HepG2 (cell line): Measurements from ENCODE around the gene KTN1. TPM values are rescaled to one million over a fixed set of nuclear protein-coding genes. Genes with fewer than 3 reads are reported as not detected.

Experiments used
- ATAC-seq: fragments of 200-7000 bp; cut with Tn5 transposase; 3 replicates; pipeline ENCODE4 v1.9.1; 2020; ENCODE audit warnings: mild to moderate bottlenecking, moderate library complexity
- BruUV-seq: library from RNA; stranded (reverse); fragments of 400-500 nt; replicated peaks from 2 replicates; lab custom pipeline; 2021; lab: Mats Ljungman, UMichigan
- CTCF ChIA-PET: fragments of 300-600 bp; formaldehyde crosslinking; extraction: SDS; loops from one replicate; lab custom pipeline; 2021; ENCODE audit warnings: low total read pairs, inconsistent platforms, low intra/inter-chr PET ratio; lab: Yijun Ruan, JAX
- POLR2A ChIA-PET: fragments of 350-600 bp; sonication (Branson Sonifier 250); formaldehyde crosslinking; loops from one replicate; lab custom pipeline; 2020; ENCODE audit warnings: antibody characterized with exemption, inconsistent platforms; lab: Yijun Ruan, JAX
- DNase-seq: peaks from one replicate; pipeline ENCODE4 v3.0.0-alpha.2; 2015; ENCODE audit warnings: low spot score
- FAIRE-seq: peaks from 3 replicates; lab custom pipeline; 2011; peaks lifted over from hg19 to GRCh38; lab: Jason Lieb, UNC
- H2AFZ ChIP-seq: one replicate; pipeline ENCODE4 v1.6.1; 2011; ENCODE audit warnings: low read length, inconsistent platforms
- H3K27ac ChIP-seq: fragments of 300-600 bp; 3 replicates; pipeline ENCODE4 v1.8.0; 2011; ENCODE audit warnings: mixed run types, mild to moderate bottlenecking, mixed read lengths, low read length, inconsistent platforms; ENCODE audit not compliant: insufficient read depth; ENCODE audit errors: extremely low read length
- H3K27me3 ChIP-seq, 2 experiments: fragments of 200-600 bp in 1 of 2; 2 replicates in 1 of 2; 3 replicates in 1 of 2; pipeline versions ENCODE4 v1.6.0 to v1.8.0; 2011; ENCODE audit warnings: low read length in 2 of 2, mild to moderate bottlenecking in 2 of 2, moderate library complexity in 2 of 2, inconsistent platforms in 1 of 2; ENCODE audit not compliant: insufficient read depth in 2 of 2, control insufficient read depth in 1 of 2
- H3K36me3 ChIP-seq, 2 experiments: fragments of 200-600 bp in 1 of 2; replicated peaks in 1 of 2; 2 replicates in 1 of 2; 3 replicates in 1 of 2; pipeline versions ENCODE4 v1.5.1 to v1.8.0; 2011; ENCODE audit warnings: low read length in 2 of 2, inconsistent platforms in 1 of 2; ENCODE audit not compliant: insufficient read depth in 2 of 2, control insufficient read depth in 1 of 2
- H3K4me1 ChIP-seq: 2 replicates; pipeline ENCODE4 v1.5.1; 2012; ENCODE audit warnings: low read length, inconsistent platforms; ENCODE audit not compliant: insufficient read depth
- H3K4me2 ChIP-seq: 2 replicates; pipeline ENCODE4 v1.6.0; 2011; ENCODE audit warnings: low read depth, low read length, inconsistent platforms
- H3K4me3 ChIP-seq, 3 experiments: fragments of 200-600 bp in 1 of 3; sonication (generic), shearing (Covaris generic) in 1 of 3; replicated peaks in 1 of 3; 2 replicates each; pipeline ENCODE4 v1.5.1; 2011 to 2016; ENCODE audit warnings: low read length in 3 of 3, inconsistent platforms in 2 of 3, low read depth in 2 of 3, mild to moderate bottlenecking in 2 of 3, control low read depth in 1 of 3, mixed read lengths in 1 of 3; ENCODE audit not compliant: insufficient read depth in 1 of 3
- H3K79me2 ChIP-seq: one replicate; pipeline ENCODE4 v1.6.1; 2011; ENCODE audit warnings: low read length, inconsistent platforms; ENCODE audit not compliant: insufficient read depth
- H3K9ac ChIP-seq: 2 replicates; pipeline ENCODE4 v1.6.0; 2011; ENCODE audit warnings: mild to moderate bottlenecking, low read depth, low read length, inconsistent platforms; ENCODE audit not compliant: insufficient read depth
- H3K9me3 ChIP-seq: 2 replicates; pipeline ENCODE4 v1.5.1; 2012; ENCODE audit warnings: mild to moderate bottlenecking, low read length
- H4K20me1 ChIP-seq: 2 replicates; pipeline ENCODE4 v1.6.0; 2011; ENCODE audit warnings: inconsistent platforms, mild to moderate bottlenecking, low read length, moderate library complexity; ENCODE audit not compliant: insufficient read depth
- AHR ChIP-seq: IDR thresholded peaks from 2 replicates; pipeline ENCODE4 v1.6.1; 2018; ENCODE audit warnings: missing genetic modification reagents, missing compliant biosample characterization
- CENPX ChIP-seq: sonication (generic); formaldehyde crosslinking; IDR thresholded peaks from 2 replicates; pipeline ENCODE4 v1.9.0; 2021; ENCODE audit warnings: mild to moderate bottlenecking, missing genetic modification reagents, moderate library complexity
- FOXA3 ChIP-seq: IDR thresholded peaks from 2 replicates; pipeline ENCODE4 v1.6.1; 2016; ENCODE audit warnings: missing genetic modification reagents, missing compliant biosample characterization
- GABPA ChIP-seq, 2 experiments: IDR thresholded peaks; 2 replicates each; pipeline ENCODE4 v1.6.1; 2011 to 2016; ENCODE audit warnings: low read depth in 2 of 2, low read length in 1 of 2, missing biosample characterization in 1 of 2, missing genetic modification characterization in 1 of 2
- HNRNPLL ChIP-seq: fragments of 200-400 bp; formaldehyde crosslinking; IDR thresholded peaks from 2 replicates; pipeline ENCODE4 v1.6.1; 2017; ENCODE audit warnings: mild to moderate bottlenecking, low read depth, low read length; ENCODE audit not compliant: poor library complexity, severe bottlenecking
- JUND ChIP-seq: sonication (generic); formaldehyde crosslinking; IDR thresholded peaks from 2 replicates; pipeline ENCODE4 v1.8.0; 2022; ENCODE audit warnings: mild to moderate bottlenecking, missing genetic modification reagents
- MAFF ChIP-seq: IDR thresholded peaks from 2 replicates; pipeline ENCODE4 v1.6.1; 2011; ENCODE audit warnings: low read depth, low read length, improper control_type of control experiment
- MAFK ChIP-seq, 2 experiments: IDR thresholded peaks in 1 of 2; conservative IDR thresholded peaks in 1 of 2; 2 replicates each; pipeline ENCODE4 v1.6.1; 2011; ENCODE audit warnings: improper control_type of control experiment in 2 of 2, low read length in 2 of 2
- NCOR1 ChIP-seq: fragments of 200-600 bp; sonication (generic); IDR thresholded peaks from 2 replicates; pipeline ENCODE4 v1.7.0; 2017; ENCODE audit warnings: antibody characterized with exemption, low read length, borderline replicate concordance
- POLR2AphosphoS2 ChIP-seq: IDR thresholded peaks from 2 replicates; pipeline ENCODE4 v1.6.1; 2011; ENCODE audit warnings: low read depth, low read length, improper control_type of control experiment
- REL ChIP-seq: sonication (generic); formaldehyde crosslinking; conservative IDR thresholded peaks from 2 replicates; pipeline ENCODE4 v1.8.0; 2022; ENCODE audit warnings: mild to moderate bottlenecking, missing genetic modification reagents, moderate library complexity
- TBL1XR1 ChIP-seq: fragments of 150-350 bp; IDR thresholded peaks from 2 replicates; pipeline ENCODE4 v1.6.1; 2014; ENCODE audit warnings: borderline replicate concordance, low read length; ENCODE audit not compliant: partially characterized antibody
- TRAFD1 ChIP-seq: sonication (generic); formaldehyde crosslinking; IDR thresholded peaks from 2 replicates; pipeline ENCODE4 v1.5.1; 2020; ENCODE audit warnings: missing genetic modification reagents, mild to moderate bottlenecking, borderline replicate concordance
- WIZ ChIP-seq: sonication (generic); formaldehyde crosslinking; IDR thresholded peaks from 2 replicates; pipeline ENCODE4 v1.5.1; 2020; ENCODE audit warnings: mild to moderate bottlenecking, missing genetic modification reagents
- ZMYM3 ChIP-seq: sonication (generic); formaldehyde crosslinking; IDR thresholded peaks from 2 replicates; pipeline ENCODE4 v1.5.1; 2020; ENCODE audit warnings: mild to moderate bottlenecking, missing genetic modification reagents
- ZNF124 ChIP-seq: sonication (generic); formaldehyde crosslinking; IDR thresholded peaks from 2 replicates; pipeline ENCODE4 v1.4.0; 2020; ENCODE audit warnings: missing genetic modification reagents
- ZSCAN22 ChIP-seq: sonication (generic); formaldehyde crosslinking; IDR thresholded peaks from 2 replicates; pipeline ENCODE4 v1.4.0; 2020; ENCODE audit warnings: mild to moderate bottlenecking, missing genetic modification reagents
- WGBS: methylation state at CpG from one replicate; pipeline ENCODE4 v1.1.6; 2017; ENCODE audit warnings: low lambda C conversion rate; 5-methylcytosine and 5-hydroxymethylcytosine counted together
- in situ Hi-C: cut with HindIII; loops from 2 replicates; pipeline ENCODE4 v1.10.0; 2017; ENCODE audit warnings: low pct_unique_long_range_greater_than_20kb; ENCODE audit not compliant: extremely low pct_ligation_motif_present
- intact Hi-C: fragments of 100-400 bp; cut with micrococcal nuclease; formaldehyde crosslinking; loops from one replicate; pipeline ENCODE4 v1.10.0; 2022; ENCODE audit not compliant: unreplicated experiment
- polyA plus RNA-seq, 8 experiments: library from polyadenylated mRNA; depleted of rRNA in 3 of 8; stranded (reverse) in 7 of 8; unstranded in 1 of 8; fragments of >200 nt; fragmentation: Illumina TruSeq in 4 of 8; extraction: Trizol in 4 of 8; gene quantifications; 2 replicates each; pipeline versions ENCODE4 v1.2.1 to v1.2.3, GENCODE V29; 2011 to 2016; ENCODE audit warnings: low read depth in 4 of 8, missing spikeins in 1 of 8, mixed read lengths in 1 of 8; ENCODE audit not compliant: insufficient read depth in 1 of 8
- total RNA-seq, 5 experiments: library from RNA; depleted of rRNA; stranded (reverse); fragments of >200 nt; fragmentation: Illumina TruSeq; extraction: Trizol; gene quantifications; 2 replicates each; pipeline ENCODE4 v1.2.3, GENCODE V29; 2016; ENCODE audit warnings: low read depth in 1 of 5

KTN1 gene
- total and polyA plus RNA-seq, 2 of the 13 experiments (the other 11 are each of a cell fraction or from before 2014, with no cell fraction given) = 60.6 to 169 TPM

GRCh38 chr14:55681096-55681495, 101.1 kb downstream of the KTN1 start:
- H3K27me3 ChIP-seq = no peaks in the 10 kb centered on the region; a peak in 1 of 5 replicates
- no TSS peak for BruUV-seq
- H3K4me2 ChIP-seq = no peak overlapping the region
- DNase-seq (no peak), FAIRE-seq (no peak), ATAC-seq (no peak)
- in situ Hi-C loops = no loop called here
- CTCF ChIA-PET = no interaction called here
- intact Hi-C loops = no loop called here
- peaks cover 10 to 55% of the 10 kb centered on the region in 2 experiments for H3K36me3 ChIP-seq
- no peaks in the 10 kb centered on the region for H3K4me1 ChIP-seq
- H4K20me1 ChIP-seq = no peaks in the 10 kb centered on the region
- H3K79me2 ChIP-seq = no peaks in the 10 kb centered on the region
- POLR2A ChIA-PET = no interaction called here
- no peak overlapping the region for H2AFZ ChIP-seq
- 94% methylated on average over 2 of the region's 2 CpGs for WGBS
- no peak overlapping the region for H3K27ac ChIP-seq
- no peak overlapping the region for H3K9ac ChIP-seq
- H3K4me3 ChIP-seq = no peak overlapping the region
- H3K9me3 ChIP-seq = no peaks in the 10 kb centered on the region
- TF ChIP-seq REL (no peak), MAFF (peak; percentile 40; the same call in 1 of the 2 replicates), MAFK (conservative IDR thresholded peaks at IDR 0.05 in 1 of 2, IDR thresholded peaks at IDR 0.05 in 1 of 2; ENCODE audit: low read length in 2 of 2) (peak; percentile 39 to 69)
- TF ChIP-seq, all 625 proteins: peak for 2

- BruUV-seq = no TSS peak
- Histone ChIP-seq H3K36me3 (peaks cover 5 to 33% of the 10 kb centered on the region in 2 experiments; a peak in 4 of 5 replicates), H3K79me2 (no peaks in the 10 kb centered on the region), H3K4me3 (no peak overlapping the region), H3K4me2 (no peak overlapping the region), H3K27me3 (no peaks in the 10 kb centered on the region), H2AFZ (no peak overlapping the region), H4K20me1 (no peaks in the 10 kb centered on the region), H3K4me1 (no peaks in the 10 kb centered on the region), H3K9ac (no peak overlapping the region), H3K9me3 (no peaks in the 10 kb centered on the region), H3K27ac (no peak overlapping the region)
- 97% methylated on average over 8 of the region's 8 CpGs for WGBS
- DNase-seq (no peak), FAIRE-seq (no peak), ATAC-seq (no peak)
- no peak for TF ChIP-seq JUND (CRISPR knock-in tag)
- TF ChIP-seq NCOR1 = no peak
- TF ChIP-seq GABPA (IDR thresholded peaks at IDR 0.05; ENCODE audit: low read depth, low read length) = no peak
- TF ChIP-seq GABPA (CRISPR knock-in tag; IDR thresholded peaks at IDR 0.05; ENCODE audit: low read depth) = no peak
- TF ChIP-seq POLR2AphosphoS2 = no peak
- TF ChIP-seq TBL1XR1 = no peak
- no peak for TF ChIP-seq ZSCAN22
- TF ChIP-seq TRAFD1 (CRISPR knock-in tag) = no peak
- no peak for TF ChIP-seq ZMYM3 (CRISPR knock-in tag)
- TF ChIP-seq CENPX (CRISPR knock-in tag) = no peak
- no peak for TF ChIP-seq ZNF124 (CRISPR knock-in tag)
- no peak for TF ChIP-seq AHR (CRISPR knock-in tag)
- no peak for TF ChIP-seq FOXA3
- no peak for TF ChIP-seq WIZ (CRISPR knock-in tag)
- no peak for TF ChIP-seq HNRNPLL
- in situ Hi-C loops = no loop called here
- intact Hi-C loops = no loop called here
- POLR2A ChIA-PET = no interaction called here
- CTCF ChIA-PET = no interaction called here
These were observed 105.1 kb downstream of the KTN1 start for GRCh38 chr14:55684956-55685584.
